Peyer's patch (tissue), 4 donors: ENCODE data around the gene WWOX. TPM values are rescaled to one million over a fixed set of nuclear protein-coding genes. Genes with fewer than 3 reads are reported as not detected.

Experiments
- DNase-seq, 3 donors: peaks; one replicate each; pipeline ENCODE4 v3.0.0-alpha.2; 2017 to 2019
- H3K27ac ChIP-seq, 4 donors: fragments of 200-600 bp; sonication (generic); one replicate each; pipeline ENCODE4 v1.5.1; 2016 to 2019
- H3K27me3 ChIP-seq, 2 donors: fragments of 200-600 bp; sonication (generic); one replicate each; pipeline ENCODE4 v1.5.1; 2019
- H3K36me3 ChIP-seq, 3 donors: fragments of 200-600 bp; sonication (generic); one replicate each; pipeline ENCODE4 v1.5.1; 2016 to 2019
- H3K4me1 ChIP-seq, 4 donors: fragments of 200-600 bp; sonication (generic); one replicate each; pipeline ENCODE4 v1.5.1; 2016 to 2019
- H3K4me3 ChIP-seq, 4 donors: fragments of 200-600 bp; sonication (generic); 1 replicate in 3 of 4; 2 replicates in 1 of 4; pipeline ENCODE4 v1.5.1; 2016 to 2019; ENCODE audit warnings: mild to moderate bottlenecking in 1 of 4
- H3K9me3 ChIP-seq, 4 donors: fragments of 200-600 bp; sonication (generic); one replicate each; pipeline ENCODE4 v1.5.1; 2016 to 2019; ENCODE audit warnings: mild to moderate bottlenecking in 1 of 4
- CTCF ChIP-seq, 6 experiments: fragments of 450-650 bp in 4 of 6; fragments of 200-600 bp in 2 of 6; sonication (generic) in 1 of 6; IDR thresholded peaks; one replicate each; pipeline ENCODE4 v1.5.1; 2017 to 2019; ENCODE audit warnings: antibody characterized with exemption in 6 of 6, mild to moderate bottlenecking in 3 of 6, moderate library complexity in 1 of 6
- POLR2A ChIP-seq, 2 donors: fragments of 450-650 bp; IDR thresholded peaks; one replicate each; pipeline ENCODE4 v1.5.1; 2017; ENCODE audit warnings: antibody characterized with exemption in 2 of 2, mild to moderate bottlenecking in 2 of 2, moderate library complexity in 2 of 2
- total RNA-seq, 4 donors: library from RNA; depleted of rRNA; stranded (reverse); fragments of >200 nt; gene quantifications; one replicate each; pipeline ENCODE4 v1.1.0, GENCODE V29; 2016

The WWOX gene
- total RNA-seq, 4 donors from 2014 or later = 17.3 to 197 (median 57.5) TPM

GRCh38 chr16:78970650-78971049 lies 871.2 kb downstream of the WWOX start:
- H3K36me3 ChIP-seq = no peaks in the 10 kb centered on the region
- no peak overlapping the region for H3K27ac ChIP-seq
- no peak for DNase-seq
- TF ChIP-seq POLR2A (IDR thresholded peaks at IDR 0.05) = no peak
- no peak for TF ChIP-seq CTCF (IDR thresholded peaks at IDR 0.05)
- no peaks in the 10 kb centered on the region for H3K9me3 ChIP-seq
- H3K27me3 ChIP-seq = no peaks in the 10 kb centered on the region
- H3K4me1 ChIP-seq = no peaks in the 10 kb centered on the region
- no peak overlapping the region for H3K4me3 ChIP-seq

GRCh38 chr16:78972006-78972405 lies 872.6 kb downstream of the WWOX start:
- no peak for DNase-seq
- no peaks in the 10 kb centered on the region for H3K4me1 ChIP-seq
- no peaks in the 10 kb centered on the region for H3K27me3 ChIP-seq
- no peak overlapping the region for H3K4me3 ChIP-seq
- H3K9me3 ChIP-seq = no peaks in the 10 kb centered on the region
- H3K27ac ChIP-seq = no peak overlapping the region
- TF ChIP-seq CTCF (IDR thresholded peaks at IDR 0.05) (no peak), POLR2A (IDR thresholded peaks at IDR 0.05) (no peak)
- H3K36me3 ChIP-seq = no peaks in the 10 kb centered on the region

- Histone ChIP-seq H3K4me3 (no peak overlapping the region), H3K9me3 (no peaks in the 10 kb centered on the region), H3K36me3 (no peaks in the 10 kb centered on the region), H3K27ac (no peak overlapping the region), H3K27me3 (no peaks in the 10 kb centered on the region), H3K4me1 (no peaks in the 10 kb centered on the region)
- TF ChIP-seq POLR2A (IDR thresholded peaks at IDR 0.05) = no peak
- TF ChIP-seq CTCF (IDR thresholded peaks at IDR 0.05) = no peak
- no peak for DNase-seq
Observed at GRCh38 chr16:78972986-78973385, 873.5 kb downstream of the WWOX start.

- TF ChIP-seq POLR2A (IDR thresholded peaks at IDR 0.05) (no peak), CTCF (IDR thresholded peaks at IDR 0.05) (no peak)
- DNase-seq = no peak
Observed at GRCh38 chr16:78976212-78976611, 876.8 kb downstream of the WWOX start.

GRCh38 chr16:78980825-78981224 lies 881.4 kb downstream of the WWOX start:
- no peak overlapping the region for H3K27ac ChIP-seq
- no peaks in the 10 kb centered on the region for H3K27me3 ChIP-seq
- H3K4me1 ChIP-seq = no peaks in the 10 kb centered on the region
- TF ChIP-seq CTCF (IDR thresholded peaks at IDR 0.05) = no peak
- TF ChIP-seq POLR2A (IDR thresholded peaks at IDR 0.05) = no peak
- no peak for DNase-seq
- no peaks in the 10 kb centered on the region for H3K36me3 ChIP-seq
- H3K4me3 ChIP-seq = no peak overlapping the region
- peaks cover 0 to 3% (median 0%) of the 10 kb centered on the region in 4 donors for H3K9me3 ChIP-seq

More at GRCh38 chr16:78976212-78976611, 876.8 kb downstream of the WWOX start:
- Histone ChIP-seq H3K4me1 (no peaks in the 10 kb centered on the region), H3K27me3 (no peaks in the 10 kb centered on the region), H3K27ac (no peak overlapping the region), H3K4me3 (no peak overlapping the region), H3K36me3 (no peaks in the 10 kb centered on the region), H3K9me3 (no peaks in the 10 kb centered on the region)
